HG03280 (cell line): ENCODE data around the gene KAZN.

Experiments used
- ATAC-seq: cut with Tn5 transposase; IDR thresholded peaks from one replicate; pipeline ENCODE4 v1.9.1; 2021; ENCODE audit warnings: mild to moderate bottlenecking, moderate library complexity; ENCODE audit not compliant: unreplicated experiment

KAZN gene

GRCh38 chr1:14585728-14586127 is 12.8 kb upstream of the KAZN start:
- ATAC-seq: no peak

GRCh38 chr1:14590411-14591180 is 7.9 kb upstream of the KAZN start:
- no peak for ATAC-seq

DNA sequence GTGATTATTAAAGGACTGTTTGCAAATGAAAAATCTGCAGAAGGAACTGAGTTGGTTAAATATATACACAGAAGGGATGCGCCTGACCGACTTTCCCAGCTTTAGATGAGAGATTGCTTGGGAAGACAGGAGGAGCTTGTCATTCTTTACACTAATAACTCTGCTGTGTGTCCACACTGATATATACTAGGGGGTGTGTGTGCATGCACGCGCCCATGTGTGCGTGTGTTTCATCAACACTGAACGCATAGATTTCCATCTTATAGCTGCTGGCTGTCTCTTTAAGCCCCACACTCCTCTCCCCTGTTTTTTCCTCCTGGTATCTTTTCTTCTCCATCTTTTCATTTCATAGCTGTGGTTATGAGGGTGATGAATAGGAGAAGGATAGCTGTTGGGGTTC is 6.9 kb upstream of the KAZN start:
- ATAC-seq: no peak

GRCh38 chr1:14592004-14592631 is 6.4 kb upstream of the KAZN start:
- no peak for ATAC-seq

- no peak for ATAC-seq
Observed at GRCh38 chr1:14593302-14593701, 5.2 kb upstream of the KAZN start.

DNA sequence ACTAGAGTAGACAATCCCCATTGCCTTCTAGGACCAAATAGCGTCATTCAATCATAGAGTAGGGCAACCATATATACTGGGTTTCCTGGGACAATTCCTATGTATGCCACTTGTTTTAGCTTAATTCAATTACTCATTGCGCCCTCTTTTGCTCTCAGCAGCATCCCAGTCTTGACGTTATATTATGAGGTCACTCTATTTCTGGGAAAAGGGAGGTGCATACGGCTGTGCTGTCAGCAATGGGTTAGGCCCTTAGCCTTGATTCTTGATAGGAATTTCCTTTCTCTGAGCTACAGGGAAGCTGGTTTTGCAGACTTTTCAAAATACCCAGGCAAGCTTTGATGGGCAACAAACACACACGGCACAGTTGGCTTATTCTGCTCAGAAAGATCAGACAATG is 4.4 kb upstream of the KAZN start:
- ATAC-seq: no peak

DNA sequence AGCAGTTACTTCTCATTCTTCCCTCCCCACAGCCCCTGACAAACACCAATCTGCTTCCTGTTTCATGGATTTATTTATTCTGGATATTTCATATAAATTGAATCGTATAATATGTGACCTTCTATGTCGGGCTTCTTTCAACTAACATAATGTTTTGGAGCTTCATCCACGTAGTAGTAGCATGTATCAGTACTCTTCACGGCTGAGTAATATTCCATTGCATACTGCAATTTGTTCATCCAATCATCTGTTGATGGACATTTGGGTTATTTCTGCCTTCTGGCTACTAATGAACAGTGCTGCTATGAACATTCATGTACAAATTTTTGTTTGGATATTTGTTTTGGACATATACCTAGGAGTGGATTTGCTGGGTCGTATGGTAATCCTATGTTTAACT is 1.9 kb upstream of the KAZN start:
- ATAC-seq: no peak

DNA sequence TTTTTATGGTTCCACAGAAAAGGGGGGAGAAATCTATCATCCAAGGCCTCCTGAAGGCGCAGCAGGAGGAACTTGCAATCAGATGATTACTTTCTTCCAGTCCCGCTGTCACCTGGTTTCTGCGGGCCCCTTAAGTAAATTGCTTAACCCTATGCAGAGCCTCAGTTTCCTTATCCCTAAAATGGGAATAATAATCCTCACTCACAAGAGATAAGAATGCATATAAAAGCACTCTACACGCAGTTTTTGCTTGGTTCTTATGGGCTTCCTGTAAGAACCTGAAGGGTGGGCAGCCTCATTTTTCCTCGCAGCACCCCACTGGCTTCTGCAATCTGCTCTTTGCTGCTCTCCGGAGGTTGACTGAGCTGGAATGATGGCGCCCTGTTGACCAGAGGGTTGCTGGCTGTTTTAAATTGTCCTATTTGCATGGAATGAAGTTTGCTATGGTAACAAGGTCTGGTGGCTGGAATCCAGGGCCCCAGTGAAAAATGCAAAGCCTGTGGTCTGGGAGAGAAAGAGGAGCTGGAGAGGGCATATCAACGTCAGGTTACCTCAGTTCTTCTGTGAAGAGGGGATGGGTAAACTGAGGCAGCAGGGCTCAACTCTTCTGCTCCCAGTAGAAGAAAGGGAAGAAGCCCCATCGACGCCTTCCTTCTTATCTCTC is 1.0 kb upstream of the KAZN start:
- ATAC-seq: no peak

DNA sequence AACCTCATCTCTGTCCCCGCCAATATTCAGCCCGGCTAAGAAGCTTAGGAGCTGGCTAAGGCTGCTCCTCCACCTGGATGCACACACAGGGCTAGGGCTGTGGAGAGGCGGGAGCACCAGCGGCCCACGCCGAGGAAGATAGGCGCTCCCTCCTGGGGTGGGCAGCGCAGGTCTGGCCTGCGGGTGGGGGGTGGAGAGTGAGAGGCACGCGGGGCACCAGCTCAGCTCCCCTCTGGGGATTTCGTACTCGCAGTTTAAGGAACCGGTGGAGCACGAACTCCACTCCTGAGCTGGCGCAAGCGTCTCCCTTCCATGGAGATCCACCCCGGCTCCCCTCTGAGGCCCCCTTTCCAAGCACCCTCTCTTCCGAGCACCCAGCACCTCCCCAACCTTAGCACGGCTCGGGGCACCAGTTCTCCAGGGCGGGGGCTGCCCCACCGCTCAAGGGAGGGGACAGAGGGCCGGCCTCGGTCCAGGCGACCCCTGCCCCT is 433 bp upstream of the KAZN start:
- no peak for ATAC-seq

DNA sequence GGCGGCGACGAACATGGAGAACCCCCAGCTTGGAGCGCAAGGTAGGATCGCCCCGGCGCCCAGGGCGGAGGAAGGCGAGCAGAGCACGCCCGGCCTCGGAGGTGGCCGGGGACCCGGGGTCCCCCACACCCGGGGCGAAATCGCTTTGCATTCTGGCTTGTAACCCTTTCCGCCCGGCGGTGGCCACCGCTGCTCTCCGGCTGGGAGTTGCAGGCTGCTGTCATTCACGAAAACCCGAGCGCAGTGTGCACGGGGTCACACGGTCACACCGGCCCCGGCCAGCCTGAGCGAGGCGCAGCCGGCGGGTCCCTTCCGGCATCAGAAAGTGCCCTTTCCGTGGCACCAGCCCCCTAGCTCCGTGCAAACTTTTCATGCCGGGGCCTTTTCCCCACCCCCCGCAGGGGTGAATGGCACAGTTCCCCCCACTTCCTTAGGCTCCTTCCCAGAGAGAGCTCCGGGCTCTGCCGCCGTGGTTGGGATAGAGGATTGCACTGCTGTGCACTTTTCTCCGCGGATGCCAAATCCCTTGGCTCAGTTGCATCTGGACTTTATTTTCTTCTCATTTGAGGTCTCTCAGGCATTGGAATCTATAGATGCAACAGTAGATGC is 802 bp downstream of the KAZN start:
- no peak for ATAC-seq

DNA sequence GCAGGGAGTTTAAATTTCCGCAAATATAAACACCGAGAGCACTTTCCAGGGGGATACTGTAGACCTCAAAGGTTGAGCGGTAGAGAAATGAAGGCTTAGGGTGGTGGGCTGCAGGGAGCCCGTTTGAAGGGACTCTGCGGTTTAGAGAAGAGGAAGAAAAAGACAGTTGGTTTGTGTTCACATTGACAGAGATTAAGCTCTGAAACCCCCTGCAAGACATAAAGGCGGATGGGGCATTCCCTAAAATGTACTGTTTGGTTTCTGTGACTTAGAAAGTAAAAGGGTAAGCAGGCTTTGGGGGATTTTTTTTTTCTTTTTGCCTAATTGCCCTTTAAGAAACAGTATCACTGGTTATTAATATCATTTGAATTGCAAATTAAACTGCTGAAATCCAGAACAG is 1.3 kb downstream of the KAZN start:
- no peak for ATAC-seq

DNA sequence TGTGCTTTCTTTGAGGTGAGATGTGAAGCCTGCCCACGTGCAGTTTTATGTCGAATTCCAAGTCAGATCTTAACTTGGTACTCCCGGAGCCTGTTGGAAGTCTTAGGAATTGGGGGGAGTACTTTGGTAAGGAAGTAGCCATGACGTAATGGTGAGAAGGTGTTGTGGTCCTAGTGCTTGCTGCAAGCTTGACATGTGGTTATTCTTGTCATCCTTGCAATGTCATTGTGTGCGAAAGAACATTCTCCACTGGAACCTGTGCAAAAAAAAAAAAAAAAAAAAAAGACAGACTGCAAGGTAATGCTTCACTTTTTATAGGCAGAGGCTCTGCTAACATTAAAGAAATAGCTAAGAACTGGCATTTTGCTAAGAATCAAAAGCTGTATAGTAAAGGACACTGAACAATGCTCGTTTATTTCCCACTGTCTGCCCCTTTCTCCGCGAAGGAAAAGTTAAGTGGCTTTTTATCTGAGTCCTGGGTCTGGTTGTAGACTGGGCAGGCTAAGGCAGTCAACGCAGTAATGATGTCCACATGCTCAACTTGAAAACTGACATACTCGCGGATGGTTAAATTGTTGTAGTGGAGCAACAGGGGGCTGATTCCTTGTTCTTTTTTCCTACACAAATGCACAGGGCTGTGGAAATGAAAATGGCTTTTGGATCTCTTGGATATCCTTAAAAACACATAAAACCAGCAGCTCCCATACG is 2.1 kb downstream of the KAZN start:
- ATAC-seq: no peak

DNA sequence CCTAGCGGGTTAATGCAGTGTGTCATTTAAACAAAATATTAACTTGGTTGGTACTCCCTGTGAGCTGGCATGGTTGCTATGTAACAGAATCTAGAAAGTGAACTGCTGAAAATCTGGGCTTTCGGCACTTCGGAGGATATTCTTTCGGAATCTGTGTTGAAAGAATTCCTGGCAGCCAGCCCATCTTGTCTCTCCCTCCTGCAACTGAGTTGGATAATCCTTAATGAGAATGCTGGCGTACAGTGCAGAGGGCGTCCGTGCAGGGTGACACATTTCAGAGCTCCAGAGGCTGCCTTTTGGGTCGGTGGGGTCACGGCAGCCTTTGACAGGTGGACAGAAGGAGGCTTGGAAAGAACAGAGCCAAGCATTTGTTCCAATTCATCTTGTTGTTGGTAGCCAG is 3.7 kb downstream of the KAZN start:
- ATAC-seq: no peak

- ATAC-seq: no peak
Observed at GRCh38 chr1:14603645-14604044, 5.2 kb downstream of the KAZN start.

- ATAC-seq: no peak
Observed at GRCh38 chr1:14604414-14604813, 5.9 kb downstream of the KAZN start.

GRCh38 chr1:14605945-14606344 is 7.5 kb downstream of the KAZN start:
- no peak for ATAC-seq

- no peak for ATAC-seq
Observed at GRCh38 chr1:14606632-14607031, 8.1 kb downstream of the KAZN start.

DNA sequence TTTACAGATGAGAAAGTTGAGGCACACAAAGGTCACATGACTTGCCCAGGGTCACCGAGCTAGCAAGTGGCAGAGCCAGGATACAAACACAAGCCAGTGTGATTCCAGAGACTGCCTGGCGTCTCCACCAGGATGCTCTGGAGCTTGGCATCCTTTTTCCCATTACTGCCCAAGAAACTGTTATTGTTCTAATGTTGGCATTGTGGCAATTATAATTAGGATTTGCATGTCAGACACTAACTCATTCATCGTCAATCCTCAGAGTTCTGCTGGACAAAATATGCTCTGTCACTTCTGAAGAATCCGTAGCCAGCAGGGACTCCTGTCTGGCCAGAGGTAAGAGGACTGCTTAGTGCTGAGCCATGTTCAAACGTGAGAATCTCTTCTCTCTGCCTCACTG is 8.8 kb downstream of the KAZN start:
- ATAC-seq: no peak

- no peak for ATAC-seq
Observed at GRCh38 chr1:14608308-14608707, 9.8 kb downstream of the KAZN start.

- ATAC-seq: no peak
Observed at GRCh38 chr1:14610761-14611160, 12.3 kb downstream of the KAZN start.

GRCh38 chr1:14611792-14612191 is 13.3 kb downstream of the KAZN start:
- ATAC-seq: no peak
